GM19043 (cell line): ENCODE data around the gene REG1A.

Experiments
- ATAC-seq: cut with Tn5 transposase; IDR thresholded peaks from one replicate; pipeline ENCODE4 v1.9.1; 2021; ENCODE audit warnings: low read depth; ENCODE audit not compliant: unreplicated experiment

Gene REG1A, protein sequence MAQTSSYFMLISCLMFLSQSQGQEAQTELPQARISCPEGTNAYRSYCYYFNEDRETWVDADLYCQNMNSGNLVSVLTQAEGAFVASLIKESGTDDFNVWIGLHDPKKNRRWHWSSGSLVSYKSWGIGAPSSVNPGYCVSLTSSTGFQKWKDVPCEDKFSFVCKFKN

DNA sequence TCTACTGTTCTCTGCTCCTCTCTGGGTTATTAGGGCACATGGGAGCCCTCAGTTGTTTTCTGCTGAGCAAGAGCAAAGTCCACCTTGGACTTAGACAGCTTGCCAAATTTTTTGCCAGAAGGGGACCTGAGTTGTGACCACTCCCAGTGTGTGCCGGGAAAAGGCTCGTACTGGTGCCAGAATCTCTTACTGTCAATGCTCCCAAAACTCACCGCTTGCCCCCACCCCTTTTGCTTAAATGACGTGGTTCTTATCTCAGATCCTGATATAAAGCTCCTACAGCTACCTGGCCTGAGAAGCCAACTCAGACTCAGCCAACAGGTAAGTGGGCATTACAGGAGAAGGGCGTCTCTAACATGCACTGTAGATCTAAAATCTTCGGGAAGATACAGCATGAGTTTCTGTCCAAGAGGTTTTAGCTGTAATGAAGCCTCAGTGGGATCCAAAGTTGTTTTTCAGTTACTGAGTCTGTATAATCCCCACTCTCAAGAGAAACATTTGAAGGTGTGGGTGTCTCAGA, at the start of gene REG1A:
REG1A (plus strand) TSS at position 295 of the 520 bp plus-strand sequence. CDS start 374 bp downstream, outside the sequence.
- ATAC-seq = no peak

DNA sequence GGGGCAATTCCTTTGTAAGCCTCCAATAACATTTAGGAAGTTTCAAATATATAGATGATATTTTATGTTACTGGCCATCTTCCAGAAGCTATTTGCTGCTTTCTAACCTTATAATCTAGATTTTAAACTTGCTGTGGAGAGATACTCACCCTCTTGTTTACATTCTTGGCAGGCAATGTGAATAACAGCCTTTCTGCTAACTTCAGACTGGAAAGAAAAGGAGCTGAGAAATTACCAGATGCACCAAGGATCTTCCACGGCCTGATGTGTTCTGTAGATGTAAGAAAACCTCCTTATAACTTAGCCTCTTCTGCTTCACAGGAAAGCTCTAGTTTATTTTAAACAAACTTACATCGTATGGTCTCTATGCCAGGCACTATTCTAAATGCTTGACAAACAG, 49.2 kb upstream of the REG1A start:
- ATAC-seq = no peak

DNA sequence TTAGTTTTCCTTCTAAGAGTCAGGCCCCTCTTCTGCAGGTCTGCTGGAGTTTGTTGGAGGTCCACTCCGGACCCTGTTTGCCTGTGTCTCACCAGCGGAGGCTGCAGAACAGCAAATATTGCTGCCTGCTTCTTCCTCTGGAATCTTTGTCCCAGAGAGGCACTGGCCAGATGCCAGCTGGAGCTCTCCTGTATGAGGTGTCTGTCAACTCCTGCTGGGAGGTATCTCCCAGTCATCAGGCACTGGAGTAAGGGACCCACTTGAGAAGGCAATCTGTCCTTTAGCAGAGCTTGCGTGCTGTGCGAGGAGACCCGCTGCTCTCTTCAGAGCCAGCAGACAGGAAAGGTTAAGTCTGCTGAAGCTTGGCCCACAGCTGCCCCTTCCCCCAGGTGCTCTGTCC, 37.3 kb upstream of the REG1A start:
- ATAC-seq = no peak

DNA sequence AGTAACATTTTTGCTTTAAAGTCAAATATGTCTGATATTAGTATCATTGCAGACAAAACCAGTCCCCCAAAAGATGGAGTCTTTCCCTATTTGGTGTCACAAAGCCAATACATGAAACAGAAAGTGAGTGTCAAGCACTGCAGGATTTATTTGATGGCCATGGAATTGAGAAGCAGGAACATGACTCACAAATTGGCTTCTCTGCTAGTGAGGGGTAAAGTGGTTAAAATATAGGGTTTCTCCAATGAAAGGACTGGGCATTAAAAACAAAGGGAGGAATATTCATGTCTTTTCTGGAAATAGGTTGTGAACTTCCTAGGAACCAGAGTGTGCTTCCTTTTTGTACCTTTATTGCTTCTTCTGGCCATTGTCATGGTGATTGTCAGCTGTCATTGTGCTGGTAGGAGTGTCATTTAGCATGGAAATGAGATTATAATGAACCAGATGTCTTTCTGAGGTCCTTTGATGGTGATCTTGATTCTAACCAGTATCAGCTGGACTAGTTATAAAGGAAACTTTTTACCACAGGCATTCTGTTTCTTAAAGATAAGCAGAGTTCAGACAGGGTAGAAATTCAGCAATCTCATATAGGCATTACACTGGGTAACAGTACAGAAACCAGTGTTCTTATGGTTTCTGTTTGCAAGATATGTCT, 36.6 kb upstream of the REG1A start:
- ATAC-seq = no peak

DNA sequence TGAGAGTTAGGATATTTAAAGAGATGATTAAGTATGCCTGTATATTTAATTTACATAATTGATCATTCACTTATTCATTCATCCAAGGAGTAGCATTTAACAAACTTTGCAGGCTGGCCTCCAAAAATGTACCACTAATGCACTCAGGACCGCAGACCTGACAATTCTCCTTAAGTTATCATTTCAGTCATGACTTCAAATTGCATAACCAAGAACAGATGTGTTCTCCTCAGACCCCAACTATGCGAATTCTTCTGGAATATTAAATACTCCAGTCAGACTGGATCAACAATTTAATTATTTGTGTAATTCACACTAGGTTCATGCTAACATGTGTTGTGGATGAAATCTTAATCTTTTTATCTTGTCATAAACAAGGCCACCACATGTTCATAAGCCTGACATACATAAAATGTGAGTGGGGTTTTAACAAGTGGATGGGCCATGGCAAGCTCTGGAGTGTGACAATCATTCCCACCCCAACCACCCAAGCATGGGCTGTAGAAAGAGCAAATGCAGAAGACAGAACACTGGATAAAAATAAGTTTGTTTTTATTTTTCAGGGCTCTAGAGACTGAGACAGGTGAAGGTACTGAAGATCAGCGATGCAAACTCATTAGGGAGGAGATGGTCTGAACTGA, 35.7 kb upstream of the REG1A start:
- no peak for ATAC-seq

DNA sequence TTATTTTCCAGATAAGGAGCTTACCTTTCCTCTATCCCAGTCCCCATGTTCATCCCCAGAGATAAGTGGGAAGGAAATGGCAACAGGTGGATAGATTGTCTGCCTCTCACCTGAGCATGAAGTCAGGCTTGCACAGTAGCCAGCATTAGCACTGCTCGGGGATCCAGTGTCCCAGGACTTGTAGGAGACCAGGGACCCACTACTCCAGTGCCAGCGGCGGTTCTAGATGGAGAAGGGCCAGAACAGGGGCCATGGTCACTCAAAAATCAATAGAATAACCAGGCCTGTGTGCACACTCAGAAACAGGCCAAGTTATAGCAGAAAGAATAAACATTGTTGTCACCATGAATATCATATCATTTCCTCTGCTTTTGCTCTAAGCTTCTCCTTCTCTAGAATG, 34.9 kb upstream of the REG1A start:
- ATAC-seq = no peak

DNA sequence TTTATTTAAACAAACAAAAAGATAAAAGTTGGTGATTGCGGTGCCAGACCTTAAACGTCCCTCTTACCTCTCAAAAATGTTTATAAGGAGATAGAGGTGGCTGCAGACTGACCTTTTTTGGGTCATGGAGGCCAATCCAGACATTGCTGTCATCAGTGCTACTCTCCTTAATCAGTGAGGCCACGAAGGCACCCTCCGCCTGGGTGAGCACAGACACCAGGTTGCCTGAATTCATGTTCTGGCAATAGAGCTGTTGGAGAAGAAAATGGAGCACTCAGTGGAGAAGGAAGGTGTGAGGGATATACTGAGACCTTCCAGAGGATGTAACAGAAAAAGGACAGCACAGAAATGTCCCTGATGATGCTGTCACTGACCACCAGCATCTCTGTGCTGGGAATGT, 34.0 kb upstream of the REG1A start:
- ATAC-seq = no peak

DNA sequence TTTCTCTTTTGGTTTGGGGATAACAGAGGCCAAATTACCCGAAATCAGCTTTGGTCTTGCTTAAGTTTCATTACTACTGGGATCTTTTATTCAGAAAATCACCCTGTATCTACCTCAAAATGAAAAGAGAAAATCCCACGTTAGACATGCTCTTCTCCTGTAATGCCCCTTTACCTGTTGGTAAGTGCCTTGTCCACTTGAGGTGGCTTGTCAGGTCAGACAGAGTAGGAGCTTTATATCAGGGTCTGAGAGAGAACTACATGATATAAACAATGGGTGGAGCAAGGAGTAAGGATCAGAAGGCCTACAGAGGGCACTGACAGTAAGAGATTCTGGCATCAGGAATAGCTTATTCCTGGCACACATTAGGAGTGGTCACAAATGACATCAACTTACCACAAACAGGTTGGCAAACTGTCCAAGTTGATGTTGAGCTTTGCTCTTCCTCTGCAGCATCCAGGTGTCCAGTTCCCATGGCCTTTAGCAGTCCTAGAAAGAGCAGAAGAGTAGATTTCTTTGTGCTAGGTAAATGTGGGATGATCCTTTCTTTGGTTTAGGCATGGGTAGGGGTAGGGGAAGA, 32.4 kb upstream of the REG1A start, which contains the start of gene REG1B:
REG1B (minus strand) TSS at position 209 of the 580 bp plus-strand sequence. CDS start 381 bp downstream, outside the sequence.
- ATAC-seq = no peak

DNA sequence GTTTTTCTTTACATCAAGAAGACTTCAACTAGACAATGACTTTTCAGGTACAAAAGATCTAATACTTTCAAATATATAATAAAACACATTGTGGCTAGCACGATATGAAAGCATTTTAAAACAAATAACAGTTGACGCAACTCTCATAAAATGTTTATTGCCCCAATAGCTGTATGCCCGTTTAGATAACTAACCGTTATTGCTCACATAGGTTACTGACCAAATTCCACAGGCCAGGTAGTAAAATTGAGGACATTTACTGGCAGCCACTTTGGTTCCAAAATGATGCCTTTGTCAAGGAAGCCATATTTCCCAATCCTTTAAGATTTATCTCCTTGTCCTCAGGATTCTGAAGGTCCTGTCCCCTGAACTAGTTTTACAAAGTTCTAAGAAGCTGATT, 29.6 kb upstream of the REG1A start:
- ATAC-seq = no peak

DNA sequence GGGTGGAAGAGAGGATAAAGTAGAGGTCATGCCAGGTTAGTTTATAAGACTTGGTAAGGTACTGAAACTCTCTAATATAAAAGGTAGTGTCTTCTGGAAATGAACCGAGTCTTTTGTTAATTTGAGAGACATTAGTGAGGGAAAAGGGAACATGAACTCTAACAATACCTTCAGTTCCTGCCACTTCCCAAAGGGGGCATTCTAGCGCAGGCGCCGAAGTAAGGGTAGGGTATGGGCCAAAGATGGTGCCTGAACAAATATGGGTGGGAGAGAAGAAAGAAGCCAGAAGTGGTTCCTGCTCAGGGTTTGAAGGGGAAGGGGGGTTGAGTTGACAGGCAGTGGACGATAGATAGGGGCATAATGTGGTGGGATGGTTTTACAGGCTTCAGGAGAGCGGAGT, 22.4 kb upstream of the REG1A start:
- no peak for ATAC-seq

DNA sequence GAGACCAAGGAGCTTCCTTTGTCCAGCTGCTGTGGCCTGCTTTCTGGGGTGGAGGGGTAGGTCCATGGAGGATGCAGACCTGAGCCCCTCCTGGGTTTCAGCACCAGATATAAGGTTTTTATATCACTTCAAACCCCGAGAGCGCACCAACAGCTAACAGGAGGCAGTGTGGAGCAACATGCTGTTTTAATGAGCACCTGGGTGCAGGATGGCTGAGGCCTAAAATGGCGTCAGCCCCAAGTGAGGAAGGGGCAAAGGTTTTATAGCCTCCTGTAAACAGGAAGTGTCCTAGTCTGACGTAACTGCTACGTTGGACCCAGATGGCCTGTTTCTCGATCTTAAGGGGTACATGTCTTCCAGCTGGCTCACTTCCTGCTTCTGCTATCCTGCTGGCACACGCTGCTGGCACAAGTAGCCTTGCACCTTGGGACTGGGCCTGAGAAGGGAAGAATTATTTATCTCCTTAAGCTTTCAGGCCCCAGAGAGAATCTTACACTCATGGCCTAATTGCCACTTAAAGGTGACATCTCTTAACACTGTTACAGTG, 21.1 kb upstream of the REG1A start:
- no peak for ATAC-seq

DNA sequence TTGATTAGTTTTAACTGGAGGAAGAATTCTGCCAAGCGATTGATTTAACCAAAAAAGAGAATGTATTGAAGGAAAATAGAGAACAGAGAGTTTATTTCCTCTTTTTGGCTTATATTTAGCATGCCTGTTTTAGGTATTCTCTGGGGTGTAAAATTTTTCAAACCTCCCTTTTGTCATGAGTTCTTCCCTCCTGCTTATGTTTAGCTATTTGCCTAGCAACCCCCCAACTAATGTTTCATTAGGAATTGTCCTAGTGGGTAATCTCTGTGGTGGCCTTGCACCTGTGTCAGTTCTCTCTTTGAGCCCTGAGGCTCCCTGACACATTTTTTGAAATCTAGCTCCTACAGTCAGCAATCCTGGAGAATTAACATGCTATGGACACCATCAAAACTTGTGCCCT, 20.0 kb upstream of the REG1A start:
- no peak for ATAC-seq

DNA sequence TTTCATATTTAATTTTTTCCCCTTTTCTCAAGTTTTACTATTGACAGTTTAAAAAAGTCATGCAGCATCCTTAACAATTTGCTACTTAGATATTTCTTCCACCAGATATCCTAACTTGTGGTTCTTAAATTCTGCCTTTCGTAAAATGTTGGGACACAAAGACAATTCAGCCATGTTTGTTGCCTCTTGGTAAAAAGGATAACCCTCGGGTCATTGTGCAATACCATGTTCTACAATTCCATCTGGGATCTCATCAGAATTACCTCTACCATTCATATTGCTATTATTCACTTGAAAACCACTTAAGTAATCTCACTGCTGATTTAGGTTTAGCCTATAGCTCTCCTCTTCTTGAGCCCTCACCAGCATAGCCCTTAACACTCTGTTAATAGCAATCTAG, 19.3 kb upstream of the REG1A start:
- no peak for ATAC-seq

DNA sequence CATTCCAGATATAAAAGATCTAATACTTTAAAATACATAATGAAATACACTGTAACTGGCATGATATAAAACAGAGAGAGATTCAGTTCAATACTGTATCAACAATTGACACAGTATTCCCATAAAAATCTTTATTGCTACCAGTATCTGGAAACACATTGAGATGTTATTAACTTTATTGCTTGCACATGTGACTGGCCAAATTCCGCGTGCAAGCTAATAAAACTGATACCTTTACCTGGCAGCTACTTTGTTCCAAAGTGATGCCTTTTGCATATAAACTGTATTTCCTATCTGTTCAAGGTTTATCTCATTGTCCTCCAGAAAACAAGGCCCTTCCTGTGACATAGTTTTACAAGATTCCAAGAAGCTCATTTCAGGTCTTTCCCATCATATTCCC, 17.1 kb upstream of the REG1A start:
- ATAC-seq = no peak

DNA sequence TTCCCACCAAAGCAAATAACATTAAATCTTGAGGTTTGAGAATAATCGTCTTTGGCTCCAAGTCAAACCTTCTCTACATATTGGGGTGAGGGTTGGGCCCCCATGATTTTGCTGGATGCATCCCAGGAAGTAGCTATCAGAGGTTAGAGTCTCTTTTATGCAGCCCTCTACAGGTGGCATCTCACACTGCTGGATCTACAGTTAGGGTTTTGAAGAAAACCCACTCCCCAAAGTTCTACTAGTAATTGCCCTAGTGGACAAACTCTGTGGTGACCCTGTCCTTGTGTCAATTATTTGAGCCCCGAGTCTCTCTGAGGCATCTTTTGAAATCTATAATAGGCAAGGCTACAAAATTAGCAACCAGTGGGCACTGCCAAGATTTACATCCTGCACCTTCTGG, 15.0 kb upstream of the REG1A start:
- no peak for ATAC-seq

DNA sequence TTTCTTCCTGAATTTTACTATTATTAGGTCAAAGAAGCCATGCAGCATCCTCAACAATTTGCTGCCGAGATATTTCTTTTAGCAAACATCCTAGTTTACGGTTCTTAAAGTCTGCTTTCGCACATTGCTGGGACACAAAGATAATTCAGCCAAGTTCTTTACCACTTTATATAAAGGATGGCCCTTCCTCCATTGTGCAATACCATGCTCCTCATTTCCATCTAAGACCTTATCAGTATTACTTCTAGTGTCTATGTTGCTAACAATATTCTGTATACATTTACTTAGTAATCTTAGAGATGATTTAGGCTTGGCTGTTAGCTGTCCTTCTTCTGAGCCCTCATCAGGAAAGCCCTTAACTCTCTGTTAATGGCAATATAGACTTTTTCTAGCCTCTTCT, 8.0 kb upstream of the REG1A start:
- ATAC-seq = no peak

DNA sequence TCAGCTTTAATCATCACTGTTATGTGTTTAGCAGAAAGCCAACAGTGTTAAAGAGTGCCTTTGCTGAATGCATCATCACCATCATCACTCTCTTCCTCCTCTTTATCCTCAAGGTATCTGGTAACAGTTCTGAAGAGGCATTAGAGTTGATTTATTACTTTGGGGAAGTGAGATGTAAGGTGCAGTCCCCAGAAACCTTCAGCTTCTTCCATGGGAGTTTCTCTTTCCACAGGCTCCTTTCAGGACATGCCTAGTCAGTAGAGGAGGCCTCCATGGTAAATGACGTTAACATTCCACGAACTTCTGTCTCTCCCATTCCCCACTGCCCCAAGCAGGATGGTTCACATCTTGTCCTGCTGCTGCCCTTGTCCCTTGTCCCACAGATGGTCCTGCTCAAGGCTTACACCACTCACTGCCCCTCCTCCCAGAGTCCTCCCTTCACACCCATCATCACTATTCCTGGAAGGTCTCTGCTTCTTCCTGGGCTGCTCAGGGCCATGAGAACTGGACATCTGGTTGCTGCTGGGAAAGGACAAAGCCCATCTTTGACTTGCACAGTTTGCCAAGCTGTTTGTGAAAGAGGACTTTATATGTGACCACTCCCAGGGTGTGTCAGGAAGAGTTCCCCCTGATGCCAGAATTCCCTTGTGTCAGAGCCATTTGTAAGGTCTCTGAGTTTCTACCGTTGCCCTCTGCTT, 5.3 kb upstream of the REG1A start:
- ATAC-seq = no peak

DNA sequence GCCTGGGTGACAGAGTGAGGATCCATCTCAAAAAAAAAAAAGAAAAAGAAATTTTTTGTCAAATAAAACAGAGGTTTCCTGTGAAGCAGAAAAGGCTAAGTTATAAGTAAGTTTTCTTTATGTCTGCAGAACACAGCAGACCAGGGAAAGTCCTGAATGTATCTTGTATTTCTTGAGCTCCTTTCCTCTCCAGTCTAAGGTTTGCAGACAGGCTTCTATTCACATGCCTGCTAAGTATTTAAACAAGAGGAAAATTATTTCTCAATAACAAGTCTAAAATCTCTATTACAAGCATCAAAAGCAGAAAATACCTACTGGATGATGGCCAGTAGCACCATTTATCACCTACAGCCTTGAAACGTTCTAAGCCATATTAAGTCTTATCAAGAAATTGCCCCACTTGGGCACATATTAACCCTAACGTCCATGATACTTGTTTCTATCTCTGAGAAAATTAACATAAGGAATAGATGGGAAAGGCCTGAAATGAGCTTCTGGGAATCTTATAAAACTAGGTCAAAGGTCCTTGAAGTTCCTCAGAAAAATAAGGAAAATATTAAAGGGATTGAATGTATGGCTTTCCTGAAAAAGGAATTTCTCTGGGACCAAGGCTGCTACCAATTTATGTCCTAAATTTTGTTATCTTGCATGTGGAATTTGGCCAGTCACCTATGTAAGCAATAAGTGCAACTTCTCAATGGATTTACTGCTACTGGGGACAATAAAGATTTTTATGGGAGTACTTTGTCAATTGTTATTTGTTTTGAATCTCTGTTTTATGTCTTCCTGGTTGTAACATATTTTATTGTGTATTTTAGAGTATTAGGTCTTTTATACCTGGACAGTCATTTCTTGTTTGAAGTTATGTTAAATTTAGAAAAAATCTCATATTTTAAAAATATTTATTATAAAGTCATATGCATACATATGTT, 3.0 kb upstream of the REG1A start:
- no peak for ATAC-seq

DNA sequence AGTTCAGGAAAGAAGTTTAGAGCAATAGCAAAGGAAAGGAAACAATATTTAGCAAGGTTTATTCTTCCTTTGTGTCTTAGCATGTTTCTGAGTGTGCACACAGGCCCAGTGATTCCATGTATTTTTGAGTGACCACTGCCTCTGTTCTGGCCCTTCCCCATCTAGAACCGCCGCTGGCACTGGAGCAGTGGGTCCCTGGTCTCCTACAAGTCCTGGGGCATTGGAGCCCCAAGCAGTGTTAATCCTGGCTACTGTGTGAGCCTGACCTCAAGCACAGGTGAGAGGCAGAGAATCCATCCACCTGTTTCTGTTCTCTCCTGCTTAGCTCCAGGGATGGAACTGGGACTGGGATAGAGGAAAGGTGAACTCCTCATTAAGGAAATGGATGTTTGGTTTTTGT, 2.4 kb downstream of the REG1A start:
- no peak for ATAC-seq
